ENCODE measurements around the gene WNK2.

Gene WNK2

DNA sequence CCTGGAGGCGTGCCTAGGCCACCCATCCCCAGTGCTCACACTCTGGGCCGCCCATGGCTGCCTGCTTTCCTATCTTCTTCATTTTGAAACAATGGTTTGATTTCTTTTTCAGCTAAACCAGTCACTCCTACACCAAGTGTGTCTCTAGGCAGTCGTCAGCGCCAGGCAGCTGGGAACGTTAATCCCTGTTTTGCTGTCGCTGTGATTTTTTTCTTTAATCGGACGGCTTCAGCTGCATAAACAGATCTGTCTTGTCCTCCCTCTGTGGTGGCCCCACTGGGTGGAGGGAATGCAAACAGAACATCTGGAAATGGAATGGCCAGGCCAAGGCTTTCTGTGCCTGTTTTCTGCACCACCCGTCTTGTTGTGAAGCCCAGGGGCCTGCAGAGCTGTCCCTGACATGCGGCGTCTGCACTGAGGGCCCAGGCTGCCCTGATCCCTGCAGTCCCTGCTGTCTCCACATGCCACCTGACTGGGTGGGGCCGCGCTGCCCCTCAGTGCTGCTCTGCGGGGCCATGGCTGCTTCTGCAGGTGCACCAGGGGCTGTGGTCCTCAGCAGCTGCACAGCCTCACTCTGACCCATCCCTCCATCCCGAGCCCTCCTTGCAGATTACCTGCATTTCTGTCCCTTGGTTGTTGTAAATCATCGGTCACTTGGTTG is 51.5 kb downstream of the WNK2 start:
- peaks cover 0 to 45% of the 10 kb centered on the region in 2 donors for H3K36me3 ChIP-seq (ENCODE audit: control insufficient read depth in 1 of 2, insufficient read depth in 2 of 2, low read length in 2 of 2)
- H3K9ac ChIP-seq (ENCODE audit: low read depth in 1 of 2, low read length in 2 of 2) = no peak overlapping the region
- H3K4me1 ChIP-seq (ENCODE audit: control insufficient read depth in 1 of 2, insufficient read depth in 2 of 2, low read length in 2 of 2) = peaks cover 28 to 45% of the 10 kb centered on the region in 2 donors
- H3K4me3 ChIP-seq (ENCODE audit: low read depth in 1 of 2, low read length in 2 of 2) = no peak overlapping the region
- no peaks in the 10 kb centered on the region for H3K9me3 ChIP-seq (ENCODE audit: control insufficient read depth in 1 of 2, low read length in 2 of 2)
- no peaks in the 10 kb centered on the region for H3K27me3 ChIP-seq (ENCODE audit: control insufficient read depth in 1 of 2, insufficient read depth in 2 of 2, low read length in 2 of 2)
- H3K27ac ChIP-seq (ENCODE audit: low read depth, low read length) = no peak overlapping the region

DNA sequence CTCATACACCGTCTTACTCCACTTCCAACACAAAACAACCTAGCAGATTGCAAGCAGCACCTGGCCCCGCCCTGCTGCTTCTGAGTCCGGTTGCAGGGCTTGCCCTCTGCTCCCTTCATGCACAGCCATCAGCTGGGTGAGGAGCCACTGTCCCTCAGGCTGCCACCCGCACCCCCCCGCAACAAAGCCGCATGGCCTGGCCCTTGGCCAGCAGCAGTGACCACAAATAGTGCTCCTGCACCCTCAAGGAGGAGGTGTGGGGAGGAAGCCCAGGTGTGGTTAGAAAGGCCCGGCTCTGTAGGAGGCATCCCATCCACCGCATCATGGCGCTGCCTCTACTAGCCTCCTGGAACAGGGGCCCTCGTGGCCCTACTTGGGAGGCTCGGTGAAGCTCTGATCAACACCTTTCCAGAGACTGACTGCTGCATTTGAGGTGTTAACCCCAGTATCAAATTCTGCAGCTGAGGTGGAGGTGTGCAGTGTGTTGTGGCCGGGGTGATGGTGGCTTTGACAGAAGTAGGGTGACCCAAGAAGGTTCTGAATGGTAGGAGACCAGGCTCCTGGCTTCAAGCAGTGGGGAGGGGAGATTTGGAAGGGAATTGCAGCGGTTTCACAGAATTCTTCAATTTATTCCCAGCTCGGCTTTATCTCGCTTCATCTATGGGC is 52.7 kb downstream of the WNK2 start:
- Histone ChIP-seq H3K4me1 (ENCODE audit: control insufficient read depth in 1 of 2, insufficient read depth in 2 of 2, low read length in 2 of 2) (peaks cover 17 to 33% of the 10 kb centered on the region in 2 donors), H3K9me3 (ENCODE audit: control insufficient read depth in 1 of 2, low read length in 2 of 2) (no peaks in the 10 kb centered on the region), H3K9ac (ENCODE audit: low read depth in 1 of 2, low read length in 2 of 2) (no peak overlapping the region), H3K27ac (ENCODE audit: low read depth, low read length) (no peak overlapping the region), H3K4me3 (ENCODE audit: low read depth in 1 of 2, low read length in 2 of 2) (no peak overlapping the region), H3K36me3 (ENCODE audit: control insufficient read depth in 1 of 2, insufficient read depth in 2 of 2, low read length in 2 of 2) (peaks cover 6 to 57% of the 10 kb centered on the region in 2 donors), H3K27me3 (ENCODE audit: control insufficient read depth in 1 of 2, insufficient read depth in 2 of 2, low read length in 2 of 2) (no peaks in the 10 kb centered on the region)

DNA sequence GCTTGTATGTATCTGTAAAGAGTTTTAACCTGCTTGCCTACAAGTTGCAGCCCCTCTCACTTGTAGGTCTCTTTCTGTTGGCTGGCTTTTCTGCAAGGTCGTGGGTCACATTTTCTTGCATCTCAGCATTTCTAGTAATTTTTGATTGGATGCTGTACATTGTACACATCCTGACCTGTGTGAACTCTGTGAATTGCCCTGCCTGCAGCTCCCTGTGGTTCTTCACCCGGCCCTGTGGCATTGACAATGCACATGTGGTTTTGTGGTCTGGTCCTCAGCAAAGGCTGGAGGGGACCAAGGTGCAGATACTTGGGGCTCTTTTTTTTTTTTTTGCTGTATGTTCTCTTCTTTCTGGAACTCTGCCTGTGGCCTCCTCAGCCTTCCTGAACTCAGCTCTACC is 53.6 kb downstream of the WNK2 start:
- H3K27me3 ChIP-seq (ENCODE audit: control insufficient read depth in 1 of 2, insufficient read depth in 2 of 2, low read length in 2 of 2) = no peaks in the 10 kb centered on the region
- H3K9ac ChIP-seq (ENCODE audit: low read depth in 1 of 2, low read length in 2 of 2) = no peak overlapping the region
- peaks cover 11 to 64% of the 10 kb centered on the region in 2 donors for H3K36me3 ChIP-seq (ENCODE audit: control insufficient read depth in 1 of 2, insufficient read depth in 2 of 2, low read length in 2 of 2)
- H3K27ac ChIP-seq (ENCODE audit: low read depth, low read length) = no peak overlapping the region
- no peak overlapping the region for H3K4me3 ChIP-seq (ENCODE audit: low read depth in 1 of 2, low read length in 2 of 2)
- peaks cover 9 to 27% of the 10 kb centered on the region in 2 donors for H3K4me1 ChIP-seq (ENCODE audit: control insufficient read depth in 1 of 2, insufficient read depth in 2 of 2, low read length in 2 of 2)
- H3K9me3 ChIP-seq (ENCODE audit: control insufficient read depth in 1 of 2, low read length in 2 of 2) = no peaks in the 10 kb centered on the region

DNA sequence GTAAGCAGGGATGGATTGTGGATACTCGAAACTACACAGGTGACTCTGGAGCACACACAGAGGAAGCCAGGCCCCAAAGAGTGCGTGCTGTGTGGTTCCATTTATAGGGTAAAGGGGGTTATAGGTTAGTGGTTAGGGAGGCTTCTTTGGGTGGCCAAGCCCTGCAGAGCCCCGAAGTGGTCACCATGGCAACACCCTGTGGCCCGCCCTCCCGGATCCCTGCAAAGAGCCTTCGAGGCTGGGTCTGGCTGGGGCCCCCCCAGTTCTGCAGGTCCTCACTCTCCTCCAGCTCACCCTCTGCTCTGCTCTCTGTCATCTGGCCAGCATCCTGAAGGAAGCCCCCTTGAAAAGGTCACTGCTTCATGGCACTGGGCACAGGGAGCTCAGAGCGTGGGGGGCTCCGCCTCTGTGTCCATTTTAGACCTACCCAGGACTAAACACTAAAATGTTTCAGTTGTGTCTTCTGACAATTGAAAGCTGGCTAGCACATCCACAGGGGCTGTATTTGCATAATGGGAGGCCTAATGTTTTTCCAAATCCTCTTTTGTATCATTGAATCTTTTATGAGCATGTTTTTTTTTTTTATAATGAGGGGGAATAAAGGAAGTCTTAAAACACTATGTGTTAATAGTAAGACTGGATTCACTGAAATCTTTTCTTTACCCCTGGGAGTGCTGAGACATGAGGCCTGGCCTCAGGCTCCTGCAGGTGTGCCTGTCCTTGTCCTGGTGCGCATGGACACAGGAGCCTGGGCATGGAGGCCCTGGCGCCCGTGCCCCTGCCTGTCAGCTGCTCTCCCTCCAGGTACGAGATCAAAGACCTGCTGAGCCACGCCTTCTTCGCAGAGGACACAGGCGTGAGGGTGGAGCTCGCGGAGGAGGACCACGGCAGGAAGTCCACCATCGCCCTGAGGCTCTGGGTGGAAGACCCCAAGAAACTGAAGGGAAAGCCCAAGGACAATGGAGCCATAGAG is 55.3 kb downstream of the WNK2 start:
- no peak overlapping the region for H3K4me3 ChIP-seq (ENCODE audit: low read depth in 1 of 2, low read length in 2 of 2)

DNA sequence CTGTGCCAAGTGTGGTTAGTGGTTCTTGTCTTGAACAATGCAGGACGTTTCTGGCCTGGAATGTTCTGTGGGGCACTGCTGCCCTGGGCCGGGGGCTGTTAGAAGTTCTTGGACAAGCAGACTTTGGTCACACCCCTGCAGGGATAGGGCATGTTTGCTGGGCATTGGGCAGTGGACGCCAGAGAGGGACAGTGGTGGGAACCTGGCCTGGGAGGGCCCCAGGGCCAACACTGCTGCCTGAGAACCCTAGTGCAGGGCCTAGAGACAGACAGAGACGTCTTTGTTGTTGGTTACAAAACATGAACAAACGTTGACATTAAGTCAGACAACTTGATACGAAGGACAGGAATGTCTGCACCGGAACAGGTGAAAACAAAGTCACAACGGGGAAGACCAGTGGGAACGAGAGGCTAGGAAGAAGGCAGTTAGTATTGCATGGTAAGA is 57.0 kb downstream of the WNK2 start:
- peaks cover 11 to 67% of the 10 kb centered on the region in 2 donors for H3K36me3 ChIP-seq (ENCODE audit: control insufficient read depth in 1 of 2, insufficient read depth in 2 of 2, low read length in 2 of 2)
- peaks cover 9 to 15% of the 10 kb centered on the region in 2 donors for H3K4me1 ChIP-seq (ENCODE audit: control insufficient read depth in 1 of 2, insufficient read depth in 2 of 2, low read length in 2 of 2)
- no peaks in the 10 kb centered on the region for H3K9me3 ChIP-seq (ENCODE audit: control insufficient read depth in 1 of 2, low read length in 2 of 2)
- H3K27me3 ChIP-seq (ENCODE audit: control insufficient read depth in 1 of 2, insufficient read depth in 2 of 2, low read length in 2 of 2) = no peaks in the 10 kb centered on the region
- H3K9ac ChIP-seq (ENCODE audit: low read depth in 1 of 2, low read length in 2 of 2) = no peak overlapping the region
- H3K27ac ChIP-seq (ENCODE audit: low read depth, low read length) = no peak overlapping the region
- H3K4me3 ChIP-seq (ENCODE audit: low read depth in 1 of 2, low read length in 2 of 2) = no peak overlapping the region

More for the DNA sequence above, 55.3 kb downstream of the WNK2 start:
- Histone ChIP-seq H3K9ac (ENCODE audit: low read depth in 1 of 2, low read length in 2 of 2) (no peak overlapping the region), H3K9me3 (ENCODE audit: control insufficient read depth in 1 of 2, low read length in 2 of 2) (no peaks in the 10 kb centered on the region), H3K4me1 (ENCODE audit: control insufficient read depth in 1 of 2, insufficient read depth in 2 of 2, low read length in 2 of 2) (peaks cover 8 to 25% of the 10 kb centered on the region in 2 donors), H3K36me3 (ENCODE audit: control insufficient read depth in 1 of 2, insufficient read depth in 2 of 2, low read length in 2 of 2) (peaks cover 11 to 77% of the 10 kb centered on the region in 2 donors), H3K27me3 (ENCODE audit: control insufficient read depth in 1 of 2, insufficient read depth in 2 of 2, low read length in 2 of 2) (no peaks in the 10 kb centered on the region), H3K27ac (ENCODE audit: low read depth, low read length) (no peak overlapping the region)

DNA sequence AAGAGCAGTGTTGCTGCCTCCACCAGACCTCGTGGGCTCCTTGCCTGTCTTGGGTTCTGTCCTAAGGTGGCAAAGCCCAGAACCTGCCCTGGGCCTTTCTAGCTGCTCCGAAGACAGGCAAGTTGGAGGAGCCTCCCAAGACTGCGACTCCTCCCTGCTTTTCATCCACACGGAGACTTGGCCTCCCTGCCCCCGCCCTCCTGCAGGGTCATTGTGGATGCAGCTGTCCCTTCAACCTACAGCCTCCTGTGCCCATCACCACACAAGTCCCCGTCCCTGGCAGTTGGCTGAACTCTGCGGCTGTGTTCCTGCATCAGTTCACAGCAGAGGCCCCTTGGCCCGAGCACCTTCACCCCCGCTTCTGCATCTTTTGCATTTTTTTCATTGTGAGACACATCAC is 59.2 kb downstream of the WNK2 start:
- peaks cover 11 to 70% of the 10 kb centered on the region in 2 donors for H3K36me3 ChIP-seq (ENCODE audit: control insufficient read depth in 1 of 2, insufficient read depth in 2 of 2, low read length in 2 of 2)
- no peaks in the 10 kb centered on the region for H3K9me3 ChIP-seq (ENCODE audit: control insufficient read depth in 1 of 2, low read length in 2 of 2)
- H3K9ac ChIP-seq (ENCODE audit: low read depth in 1 of 2, low read length in 2 of 2) = no peak overlapping the region
- no peak overlapping the region for H3K4me3 ChIP-seq (ENCODE audit: low read depth in 1 of 2, low read length in 2 of 2)
- H3K27ac ChIP-seq (ENCODE audit: low read depth, low read length) = no peak overlapping the region
- H3K27me3 ChIP-seq (ENCODE audit: control insufficient read depth in 1 of 2, insufficient read depth in 2 of 2, low read length in 2 of 2) = no peaks in the 10 kb centered on the region
- peaks cover 4 to 8% of the 10 kb centered on the region in 2 donors for H3K4me1 ChIP-seq (ENCODE audit: control insufficient read depth in 1 of 2, insufficient read depth in 2 of 2, low read length in 2 of 2)

DNA sequence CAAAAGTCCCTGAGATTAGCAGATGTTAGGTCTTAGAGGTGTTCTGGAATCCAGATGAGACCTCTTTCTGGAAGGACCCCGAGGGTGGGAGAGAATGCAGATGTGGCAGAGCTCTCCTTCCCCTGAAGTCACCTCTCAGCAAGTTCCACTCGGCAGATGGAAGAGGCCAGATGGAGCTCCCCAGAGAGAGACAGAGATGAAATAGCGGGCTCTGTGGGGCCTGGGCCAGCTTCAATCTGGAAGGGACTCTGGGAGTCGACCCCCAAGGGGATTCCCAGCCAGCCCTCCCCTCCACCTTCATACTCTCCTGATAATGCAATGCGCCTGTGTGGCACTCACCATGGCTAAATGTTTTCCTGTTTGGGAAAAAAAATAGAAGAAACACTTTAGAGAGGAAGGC is 60.2 kb downstream of the WNK2 start:
- no peak overlapping the region for H3K4me3 ChIP-seq (ENCODE audit: low read depth in 1 of 2, low read length in 2 of 2)
- H3K27ac ChIP-seq (ENCODE audit: low read depth, low read length) = no peak overlapping the region
- no peak overlapping the region for H3K9ac ChIP-seq (ENCODE audit: low read depth in 1 of 2, low read length in 2 of 2)
- H3K27me3 ChIP-seq (ENCODE audit: control insufficient read depth in 1 of 2, insufficient read depth in 2 of 2, low read length in 2 of 2) = no peaks in the 10 kb centered on the region
- H3K36me3 ChIP-seq (ENCODE audit: control insufficient read depth in 1 of 2, insufficient read depth in 2 of 2, low read length in 2 of 2) = peaks cover 11 to 67% of the 10 kb centered on the region in 2 donors
- no peaks in the 10 kb centered on the region for H3K9me3 ChIP-seq (ENCODE audit: control insufficient read depth in 1 of 2, low read length in 2 of 2)
- peaks cover 4 to 8% of the 10 kb centered on the region in 2 donors for H3K4me1 ChIP-seq (ENCODE audit: control insufficient read depth in 1 of 2, insufficient read depth in 2 of 2, low read length in 2 of 2)

DNA sequence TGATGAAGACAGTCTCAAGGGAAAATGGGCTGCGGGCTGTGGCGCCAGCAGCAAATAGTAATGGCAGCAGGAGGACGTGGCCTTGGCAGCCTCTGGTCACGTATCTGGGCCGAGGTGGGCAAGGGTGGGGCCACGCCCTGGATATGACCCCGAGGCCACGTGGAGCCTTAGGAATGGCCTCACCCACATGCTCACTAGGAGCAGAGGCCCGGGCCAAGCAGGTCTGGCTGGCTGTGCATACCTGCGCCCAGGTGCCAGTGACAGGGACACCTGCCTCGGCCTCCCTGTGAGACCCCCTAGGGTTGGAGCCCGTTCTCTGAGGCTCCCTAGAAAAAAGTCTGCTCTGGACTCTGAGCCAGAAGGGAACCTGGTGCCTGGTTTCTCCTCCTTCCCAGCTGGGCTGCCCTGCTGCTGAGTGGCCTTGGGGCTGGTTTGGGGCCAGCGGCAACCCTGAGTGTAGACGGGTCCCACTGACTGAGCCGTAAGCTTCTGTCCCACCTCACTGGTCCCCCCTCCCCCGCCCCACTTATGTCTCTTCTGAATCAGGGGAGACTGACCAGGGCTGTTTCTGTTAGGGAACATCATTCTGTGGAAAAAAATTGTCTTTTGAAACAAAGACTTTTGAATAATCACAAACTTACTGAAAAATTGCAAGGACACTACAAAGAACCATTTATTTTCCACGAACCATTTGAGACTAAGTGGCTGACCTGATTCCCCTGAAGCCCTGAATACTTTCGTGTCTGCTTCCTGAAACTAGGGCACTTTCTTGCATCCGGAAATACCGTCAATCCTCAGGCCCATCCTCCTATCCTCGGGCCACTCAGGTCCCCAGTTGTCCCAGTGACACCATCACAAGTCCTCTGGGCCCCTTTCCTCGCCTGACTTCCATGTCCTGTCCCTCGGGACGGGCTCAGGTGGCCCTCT is 60.8 kb downstream of the WNK2 start:
- Histone ChIP-seq H3K9me3 (ENCODE audit: control insufficient read depth in 1 of 2, low read length in 2 of 2) (no peaks in the 10 kb centered on the region), H3K27me3 (ENCODE audit: control insufficient read depth in 1 of 2, insufficient read depth in 2 of 2, low read length in 2 of 2) (no peaks in the 10 kb centered on the region), H3K9ac (ENCODE audit: low read depth in 1 of 2, low read length in 2 of 2) (no peak overlapping the region), H3K4me3 (ENCODE audit: low read depth in 1 of 2, low read length in 2 of 2) (no peak overlapping the region), H3K36me3 (ENCODE audit: control insufficient read depth in 1 of 2, insufficient read depth in 2 of 2, low read length in 2 of 2) (peaks cover 11 to 62% of the 10 kb centered on the region in 2 donors), H3K4me1 (ENCODE audit: control insufficient read depth in 1 of 2, insufficient read depth in 2 of 2, low read length in 2 of 2) (peaks cover 4 to 8% of the 10 kb centered on the region in 2 donors), H3K27ac (ENCODE audit: low read depth, low read length) (no peak overlapping the region)

DNA sequence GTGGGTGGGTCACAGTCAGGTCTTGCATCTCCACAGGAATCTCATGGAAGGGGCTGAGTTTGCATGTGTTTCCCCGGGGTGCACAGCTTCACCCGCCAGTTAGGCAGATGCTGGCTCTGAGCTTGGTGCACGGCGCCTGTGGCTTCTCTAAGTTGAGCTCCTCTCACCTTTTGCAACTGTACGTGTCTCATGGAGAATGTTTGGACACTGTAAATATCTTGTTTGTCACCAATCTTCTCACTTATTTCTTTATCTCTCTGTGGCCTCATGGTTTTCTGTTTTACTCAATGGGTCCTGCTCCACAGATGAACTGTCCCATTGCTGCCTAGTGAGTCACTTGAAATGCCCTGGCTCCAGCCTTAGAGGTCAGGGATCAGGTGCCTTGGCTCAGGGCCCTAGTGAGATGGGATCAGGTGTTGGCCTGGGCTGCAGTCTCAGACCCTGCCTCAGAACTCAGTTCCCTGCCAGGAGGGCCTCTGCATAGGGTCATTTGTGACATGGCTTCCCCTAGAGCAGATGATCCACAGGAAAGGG is 61.6 kb downstream of the WNK2 start:
- Histone ChIP-seq H3K27me3 (ENCODE audit: control insufficient read depth in 1 of 2, insufficient read depth in 2 of 2, low read length in 2 of 2) (no peaks in the 10 kb centered on the region), H3K4me1 (ENCODE audit: control insufficient read depth in 1 of 2, insufficient read depth in 2 of 2, low read length in 2 of 2) (peaks cover 4 to 8% of the 10 kb centered on the region in 2 donors), H3K36me3 (ENCODE audit: control insufficient read depth in 1 of 2, insufficient read depth in 2 of 2, low read length in 2 of 2) (peaks cover 15 to 60% of the 10 kb centered on the region in 2 donors), H3K9ac (ENCODE audit: low read depth in 1 of 2, low read length in 2 of 2) (no peak overlapping the region), H3K27ac (ENCODE audit: low read depth, low read length) (no peak overlapping the region), H3K4me3 (ENCODE audit: low read depth in 1 of 2, low read length in 2 of 2) (no peak overlapping the region), H3K9me3 (ENCODE audit: control insufficient read depth in 1 of 2, low read length in 2 of 2) (no peaks in the 10 kb centered on the region)
